GM12878 (cell line): ENCODE data around the gene ZNF491. TPM values are rescaled to one million over a fixed set of nuclear protein-coding genes. Genes with fewer than 3 reads are reported as not detected.

Source experiments
- ATAC-seq: fragments of 200-7000 bp; cut with Tn5 transposase; 3 replicates; pipeline ENCODE4 v1.9.1; 2020; ENCODE audit warnings: mild to moderate bottlenecking, moderate library complexity
- BruUV-seq: library from RNA; stranded (reverse); fragments of 400-500 nt; replicated peaks from 2 replicates; lab custom pipeline; 2021; lab: Mats Ljungman, UMichigan
- CTCF ChIA-PET: fragments of 300-600 bp; sonication (Branson Sonifier 250); formaldehyde crosslinking; extraction: SDS; loops from one replicate; lab custom pipeline; 2021; ENCODE audit warnings: inconsistent platforms; lab: Yijun Ruan, JAX
- POLR2A ChIA-PET: fragments of 350-600 bp; formaldehyde crosslinking; extraction: SDS; loops from one replicate; lab custom pipeline; 2021; ENCODE audit warnings: inconsistent platforms; lab: Charles Lee
- RAD21 ChIA-PET: fragments of 300-600 bp; sonication (Branson Sonifier 250); formaldehyde crosslinking; loops from one replicate; lab custom pipeline; 2023; ENCODE audit warnings: antibody characterized with exemption; ENCODE audit not compliant: unreplicated experiment; lab: Charles Lee
- SMC1A ChIA-PET: fragments of 300-600 bp; sonication (Branson Sonifier 250); formaldehyde crosslinking; loops from one replicate; lab custom pipeline; 2023; ENCODE audit not compliant: unreplicated experiment, uncharacterized antibody; lab: Charles Lee
- DNase-seq: peaks from one replicate; pipeline ENCODE4 v3.0.0-alpha.2; 2011; ENCODE audit warnings: low read depth, low spot score
- FAIRE-seq: peaks from 3 replicates; lab custom pipeline; 2011; peaks lifted over from hg19 to GRCh38; lab: Jason Lieb, UNC
- H2AFZ ChIP-seq: 2 replicates; pipeline ENCODE4 v1.6.0; 2011; ENCODE audit warnings: low read depth, low read length, control low read depth; ENCODE audit not compliant: control insufficient read depth
- H3K27ac ChIP-seq: 2 replicates; pipeline ENCODE4 v1.5.1; 2011; ENCODE audit warnings: control low read depth; ENCODE audit not compliant: control insufficient read depth, insufficient read depth
- H3K27me3 ChIP-seq, 2 experiments: replicated peaks in 1 of 2; 2 replicates each; pipeline versions ENCODE4 v1.6.0 to v1.6.1; 2011; ENCODE audit warnings: low read length in 1 of 2; ENCODE audit not compliant: control insufficient read depth in 2 of 2, insufficient read depth in 2 of 2
- H3K36me3 ChIP-seq, 2 experiments: 2 replicates each; pipeline ENCODE4 v1.5.1; 2011; ENCODE audit warnings: low read length in 1 of 2; ENCODE audit not compliant: control insufficient read depth in 2 of 2, insufficient read depth in 2 of 2
- H3K4me1 ChIP-seq: 2 replicates; pipeline ENCODE4 v1.6.1; 2011; ENCODE audit warnings: mild to moderate bottlenecking, low read length, moderate library complexity, mixed read lengths; ENCODE audit not compliant: control insufficient read depth, insufficient read depth
- H3K4me2 ChIP-seq: 2 replicates; pipeline ENCODE4 v1.6.0; 2011; ENCODE audit warnings: control low read depth; ENCODE audit not compliant: control insufficient read depth, insufficient read depth
- H3K4me3 ChIP-seq: fragments of 200-600 bp; sonication (generic); 2 replicates; pipeline ENCODE4 v1.5.1; 2016
- H3K79me2 ChIP-seq: 2 replicates; pipeline ENCODE4 v1.6.0; 2011; ENCODE audit warnings: low read length; ENCODE audit not compliant: control insufficient read depth, insufficient read depth
- H3K9ac ChIP-seq: 2 replicates; pipeline ENCODE4 v1.8.0; 2011; ENCODE audit warnings: low read length, control low read depth, mixed read lengths; ENCODE audit not compliant: control insufficient read depth, insufficient read depth
- H3K9me3 ChIP-seq: replicated peaks from 3 replicates; pipeline ENCODE4 v1.5.1; 2011; ENCODE audit warnings: mild to moderate bottlenecking, low read length; ENCODE audit not compliant: control insufficient read depth, insufficient read depth
- H4K20me1 ChIP-seq: 2 replicates; pipeline ENCODE4 v1.6.0; 2011; ENCODE audit not compliant: control insufficient read depth, insufficient read depth
- BHLHE40 ChIP-seq, 2 experiments: fragments of 450-650 bp in 1 of 2; IDR thresholded peaks; 2 replicates each; pipeline ENCODE4 v1.6.1; 2011 to 2017; ENCODE audit warnings: low read depth in 2 of 2, borderline replicate concordance in 1 of 2, improper control_type of control experiment in 1 of 2, low read length in 1 of 2, mild to moderate bottlenecking in 1 of 2
- CHD2 ChIP-seq: IDR thresholded peaks from 2 replicates; pipeline ENCODE4 v1.6.1; 2011; ENCODE audit warnings: low read depth, low read length, improper control_type of control experiment, borderline replicate concordance
- EED ChIP-seq: sonication (generic); IDR thresholded peaks from 2 replicates; pipeline ENCODE4 v1.6.1; 2016; ENCODE audit warnings: antibody characterized with exemption, low read depth
- ETV6 ChIP-seq, 2 experiments: fragments of 450-650 bp in 1 of 2; IDR thresholded peaks in 1 of 2; conservative IDR thresholded peaks in 1 of 2; 2 replicates each; pipeline ENCODE4 v1.6.1; 2014; ENCODE audit warnings: antibody characterized with exemption in 1 of 2, borderline replicate concordance in 1 of 2, low read depth in 1 of 2, mild to moderate bottlenecking in 1 of 2, moderate library complexity in 1 of 2
- FOXM1 ChIP-seq: IDR thresholded peaks from 2 replicates; pipeline ENCODE4 v1.6.1; 2012; ENCODE audit warnings: low read depth, mild to moderate bottlenecking, inconsistent platforms, low read length, moderate library complexity
- GABPA ChIP-seq: IDR thresholded peaks from 2 replicates; pipeline ENCODE4 v1.6.1; 2014; ENCODE audit warnings: antibody characterized with exemption, low read depth, mild to moderate bottlenecking, inconsistent platforms
- PML ChIP-seq: IDR thresholded peaks from 2 replicates; pipeline ENCODE4 v1.6.1; 2012; ENCODE audit warnings: low read length, inconsistent platforms
- WGBS: methylation state at CpG from one replicate; pipeline ENCODE4 v1.1.6; 2016; ENCODE audit warnings: low lambda C conversion rate; ENCODE audit not compliant: insufficient replicate concordance, insufficient coverage; ENCODE audit errors: missing lambda C conversion rate; 5-methylcytosine and 5-hydroxymethylcytosine counted together
- in situ Hi-C: fragments of 300-500 bp; cut with MboI; formaldehyde crosslinking; loops from 9 replicates; pipeline ENCODE4 v1.14.3; 2018; ENCODE audit warnings: mixed read lengths
- intact Hi-C: fragments of 100-400 bp; cut with micrococcal nuclease; formaldehyde crosslinking; loops from one replicate; pipeline ENCODE4 v1.14.2; 2022; ENCODE audit not compliant: unreplicated experiment
- polyA plus RNA-seq, 11 experiments: library from polyadenylated mRNA; depleted of rRNA in 4 of 11; unstranded in 6 of 11; stranded (reverse) in 5 of 11; fragments of >200 nt; fragmentation: Nextera tagmentation in 4 of 11; fragmentation: Illumina TruSeq in 1 of 11; extraction: Ambion mirVana in 4 of 11; extraction: Trizol in 1 of 11; gene quantifications; 1 replicate in 1 of 11; 2 replicates in 10 of 11; pipeline versions ENCODE4 v1.2.1 to v1.2.3, GENCODE V29; 2011 to 2016; ENCODE audit warnings: inconsistent platforms in 2 of 11, missing spikeins in 2 of 11, low read depth in 1 of 11
- total RNA-seq, 4 experiments: library from RNA; depleted of rRNA in 3 of 4; stranded (reverse); fragments of >200 nt in 3 of 4; fragmentation: Illumina TruSeq in 1 of 4; extraction: Trizol in 1 of 4; gene quantifications; 2 replicates each; pipeline versions ENCODE4 v1.2.1 to v1.2.3, GENCODE V29; 2013 to 2021

ZNF491 gene
- total and polyA plus RNA-seq, 10 of the 15 experiments (the other 5 are each of a cell fraction or from before 2014, with no cell fraction given), result 0.18 to 1.4 (median 0.37) TPM

- no peak for DNase-seq
These were observed 8.7 kb downstream of the ZNF491 start for GRCh38 chr19:11807099-11807380.

DNA sequence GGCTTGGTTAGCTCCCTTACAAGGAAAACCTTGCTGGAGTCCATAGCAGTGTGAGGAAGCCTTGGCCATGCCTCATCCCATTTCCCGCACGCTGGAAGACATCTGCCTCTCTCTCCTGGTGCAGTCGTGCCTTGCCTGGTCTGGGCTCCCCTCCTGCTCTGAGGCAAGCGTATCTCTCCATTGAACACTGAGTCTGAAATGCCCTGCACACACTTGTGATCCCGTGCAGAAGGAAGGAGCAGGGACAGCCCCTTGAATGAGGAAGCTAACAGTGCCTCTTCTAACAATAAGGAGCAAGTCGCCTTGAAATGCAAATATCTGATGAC is 15.3 kb downstream of the ZNF491 start:
- DNase-seq (no peak), FAIRE-seq (no peak), ATAC-seq (peak; percentile 52)
- peak overlapping the region; percentile 100 for H2AFZ ChIP-seq
- H3K4me1 ChIP-seq, result peaks cover 7% of the 10 kb centered on the region
- H3K36me3 ChIP-seq, result no peaks in the 10 kb centered on the region
- H3K27ac ChIP-seq, result peak overlapping the region; percentile 84; the same call in 1 of the 2 replicates
- ChIA-PET SMC1A (interaction anchor here (0.8 to 4.0 kb wide), 3 partner anchors 12 to 175 kb away, joined by 3 to 24 read pairs (median 3); partner anchors contain the start of gene ZNF491), CTCF (interaction anchor here (1.2 to 5.9 kb wide), 6 partner anchors 12 to 115 kb away, joined by 3 to 74 read pairs (median 7); partner anchors contain the start of genes ZNF441 and ZNF491), POLR2A (interaction anchor here (0.6 to 0.7 kb wide), 2 partner anchors 278 to 634 kb away, joined by 3 read pairs; no protein-coding TSS in a partner anchor), RAD21 (interaction anchor here (1.1 to 3.9 kb wide), 3 partner anchors 16 to 154 kb away, joined by 3 to 27 read pairs (median 3); partner anchors contain the start of gene ZNF491)
- WGBS, result 0% methylated on average over 6 of the region's 6 CpGs
- no peaks in the 10 kb centered on the region for H4K20me1 ChIP-seq
- BruUV-seq, result no TSS peak
- H3K9ac ChIP-seq, result peak overlapping the region; percentile 84
- peak overlapping the region; percentile 86 for H3K4me2 ChIP-seq
- in situ Hi-C loops (no loop called here), intact Hi-C loops (loop anchor here (5.0 kb wide), 1 partner anchor 216 kb away; the partner anchor contains the start of gene ZNF627)
- peak overlapping the region; percentile 81 for H3K4me3 ChIP-seq
- no peaks in the 10 kb centered on the region for H3K27me3 ChIP-seq
- H3K9me3 ChIP-seq, result no peaks in the 10 kb centered on the region; the same call in 2 of the 3 replicates
- peaks cover 7% of the 10 kb centered on the region; the same call in 1 of the 2 replicates for H3K79me2 ChIP-seq
- TF ChIP-seq GABPA (no peak), BHLHE40 (IDR thresholded peaks at IDR 0.05; ENCODE audit: borderline replicate concordance in 1 of 2, low read depth in 2 of 2, low read length in 1 of 2) (peak in 1 of 2 experiments; percentile 78; a peak in 2 of 4 replicates), PML (peak; percentile 7; the same call in 1 of the 2 replicates), FOXM1 (no peak)
- TF ChIP-seq, all 136 proteins: peak for 2

More at GRCh38 chr19:11807099-11807380, 8.7 kb downstream of the ZNF491 start:
- H3K36me3 ChIP-seq, result no peaks in the 10 kb centered on the region
- CTCF ChIA-PET, result interaction anchor here (2.0 kb wide), 1 partner anchor 9 kb away, joined by 13 read pairs; the partner anchor contains the start of gene ZNF491
- no peak for FAIRE-seq
- no TSS peak for BruUV-seq
- H4K20me1 ChIP-seq, result no peaks in the 10 kb centered on the region
- H3K27me3 ChIP-seq, result no peaks in the 10 kb centered on the region
- H3K79me2 ChIP-seq, result no peaks in the 10 kb centered on the region
- no peak overlapping the region for H3K9ac ChIP-seq
- no peak for TF ChIP-seq EED
- no peak for TF ChIP-seq CHD2
- no peak for TF ChIP-seq PML
- TF ChIP-seq ETV6 (conservative IDR thresholded peaks at IDR 0.05 in 1 of 2, IDR thresholded peaks at IDR 0.05 in 1 of 2; ENCODE audit: borderline replicate concordance in 1 of 2, low read depth in 1 of 2), result no peak
- TF ChIP-seq, all 136 proteins: peak for 0
- ATAC-seq, result no peak
- RAD21 ChIA-PET, result no interaction called here
- intact Hi-C loops (no loop called here), in situ Hi-C loops (no loop called here)
- SMC1A ChIA-PET, result no interaction called here
- H3K27ac ChIP-seq, result no peak overlapping the region
- peaks cover 12% of the 10 kb centered on the region for H3K9me3 ChIP-seq
- POLR2A ChIA-PET, result no interaction called here
- no peaks in the 10 kb centered on the region for H3K4me1 ChIP-seq
- H3K4me2 ChIP-seq, result no peak overlapping the region
- no peak overlapping the region for H3K4me3 ChIP-seq
- H2AFZ ChIP-seq, result no peak overlapping the region
- 81% methylated on average over 2 of the region's 2 CpGs for WGBS
